IPS-11a (cell line): ENCODE results near the gene PKNOX2.

ENCODE experiments used
- H3K4me3 ChIP-seq: one replicate; pipeline ENCODE4 v1.5.1; 2013; ENCODE audit warnings: low read depth, low read length, control low read depth

PKNOX2 gene

DNA sequence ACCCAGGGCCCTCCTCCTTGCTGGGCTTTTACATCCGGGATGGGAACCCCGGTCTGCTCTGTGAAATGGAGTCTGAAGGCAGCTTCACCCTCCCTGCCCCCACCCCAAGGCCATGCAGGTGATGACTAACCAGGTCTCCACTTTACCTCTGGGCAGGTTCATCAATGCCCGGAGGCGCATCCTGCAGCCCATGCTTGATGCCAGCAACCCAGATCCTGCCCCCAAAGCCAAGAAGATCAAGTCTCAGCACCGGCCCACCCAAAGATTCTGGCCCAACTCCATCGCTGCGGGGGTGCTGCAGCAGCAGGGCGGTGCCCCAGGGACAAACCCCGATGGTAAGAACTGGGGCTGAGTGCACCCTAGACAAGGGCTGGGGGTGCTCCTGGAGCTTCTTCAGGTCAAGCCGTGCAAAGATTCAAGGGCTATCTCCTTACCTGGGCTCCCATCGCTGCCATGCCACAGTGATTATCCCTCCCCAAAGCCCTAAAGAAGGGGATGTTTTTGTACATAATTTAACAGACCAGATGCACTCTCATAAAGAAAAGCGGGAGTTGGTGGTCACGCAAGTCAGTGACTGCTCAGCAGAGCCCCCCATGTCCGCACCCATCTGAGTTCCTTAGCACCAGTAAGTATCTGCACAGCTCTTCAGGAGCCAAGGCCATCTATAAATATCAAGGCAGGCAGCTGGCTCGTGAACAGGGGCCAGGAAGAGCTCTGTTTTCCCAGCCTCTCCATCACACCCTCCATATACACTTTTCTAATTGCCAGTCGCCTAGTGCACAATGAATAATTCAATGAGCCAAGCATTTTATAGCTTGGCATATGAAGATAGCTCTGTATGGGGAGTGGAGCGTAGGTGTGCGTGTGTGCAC lies 265.5 kb downstream of the PKNOX2 start:
- no peak overlapping the region for H3K4me3 ChIP-seq

GRCh38 chr11:125431009-125431408 lies 266.5 kb downstream of the PKNOX2 start:
- H3K4me3 ChIP-seq, result no peak overlapping the region

- H3K4me3 ChIP-seq, result no peak overlapping the region
Observed at GRCh38 chr11:125431481-125431880, 266.9 kb downstream of the PKNOX2 start.

- H3K4me3 ChIP-seq, result no peak overlapping the region
Observed at GRCh38 chr11:125433454-125434121, 269.0 kb downstream of the PKNOX2 start.

- H3K4me3 ChIP-seq, result no peak overlapping the region
Observed at GRCh38 chr11:125435461-125436238, 271.1 kb downstream of the PKNOX2 start.

- no peak overlapping the region for H3K4me3 ChIP-seq
Observed at GRCh38 chr11:125441648-125442410, 277.3 kb downstream of the PKNOX2 start.

DNA sequence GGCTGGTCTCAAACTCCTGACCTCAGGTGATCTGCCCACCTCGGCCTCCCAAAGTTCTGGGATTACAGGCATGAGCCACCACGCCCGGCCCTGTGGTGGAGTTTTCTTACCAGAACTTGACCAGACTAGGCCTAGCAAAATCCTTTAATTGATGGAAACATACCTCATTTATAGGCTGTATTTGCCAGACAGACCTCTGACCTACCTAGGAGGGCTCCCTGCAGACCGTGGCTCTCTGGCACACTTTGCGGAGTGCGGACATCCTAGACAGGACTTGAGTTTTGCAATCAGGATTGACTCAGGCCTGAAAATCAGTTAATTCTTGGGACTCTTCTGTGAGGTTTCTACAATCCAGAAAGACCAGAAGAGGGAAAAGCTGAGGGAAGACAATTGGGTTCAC lies 278.4 kb downstream of the PKNOX2 start:
- H3K4me3 ChIP-seq, result no peak overlapping the region

- no peak overlapping the region for H3K4me3 ChIP-seq
Observed at GRCh38 chr11:125443767-125444311, 279.3 kb downstream of the PKNOX2 start.

DNA sequence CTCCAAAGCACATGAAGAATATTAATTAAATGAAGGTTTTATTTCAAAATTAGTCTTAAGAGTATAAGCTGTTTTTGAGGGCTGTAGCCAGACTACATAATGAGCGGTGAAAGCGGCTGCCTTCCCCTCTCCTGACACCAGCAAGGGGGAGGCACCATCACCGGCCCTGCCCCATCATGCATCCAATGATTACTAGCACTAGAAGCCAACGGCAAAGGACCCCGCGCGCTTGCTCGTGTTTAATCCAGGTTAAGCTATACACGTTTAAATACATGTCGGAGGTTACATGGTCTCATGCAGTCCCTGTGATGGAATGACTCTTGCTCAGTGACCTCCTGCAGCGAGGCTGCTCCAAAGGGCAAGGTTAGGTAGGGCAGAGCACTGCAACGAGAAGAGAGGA lies 281.2 kb downstream of the PKNOX2 start:
- no peak overlapping the region for H3K4me3 ChIP-seq

- H3K4me3 ChIP-seq, result no peak overlapping the region
Observed at GRCh38 chr11:125446279-125446678, 281.7 kb downstream of the PKNOX2 start.

- H3K4me3 ChIP-seq, result no peak overlapping the region
Observed at GRCh38 chr11:125447721-125448120, 283.2 kb downstream of the PKNOX2 start.

- H3K4me3 ChIP-seq, result no peak overlapping the region
Observed at GRCh38 chr11:125448136-125448535, 283.6 kb downstream of the PKNOX2 start.

DNA sequence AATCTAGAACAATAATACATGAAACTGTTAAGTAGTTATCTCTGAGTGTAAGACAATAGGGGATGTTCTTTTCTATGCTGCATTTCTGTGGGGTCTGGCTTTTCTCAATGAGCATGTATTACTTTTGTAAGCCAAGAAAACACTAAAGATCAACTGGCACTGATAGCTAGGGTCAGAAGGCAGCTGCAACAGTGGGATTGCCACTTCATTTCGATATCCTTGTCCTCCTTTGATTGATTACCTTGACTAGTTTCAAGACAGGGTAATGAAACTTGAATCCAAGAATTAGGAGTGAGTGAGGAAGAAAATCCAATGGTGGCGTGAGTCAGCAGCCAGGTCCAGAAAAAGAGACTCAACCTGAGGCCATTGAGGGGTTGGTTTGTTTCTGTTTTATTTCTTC lies 285.0 kb downstream of the PKNOX2 start:
- no peak overlapping the region for H3K4me3 ChIP-seq

DNA sequence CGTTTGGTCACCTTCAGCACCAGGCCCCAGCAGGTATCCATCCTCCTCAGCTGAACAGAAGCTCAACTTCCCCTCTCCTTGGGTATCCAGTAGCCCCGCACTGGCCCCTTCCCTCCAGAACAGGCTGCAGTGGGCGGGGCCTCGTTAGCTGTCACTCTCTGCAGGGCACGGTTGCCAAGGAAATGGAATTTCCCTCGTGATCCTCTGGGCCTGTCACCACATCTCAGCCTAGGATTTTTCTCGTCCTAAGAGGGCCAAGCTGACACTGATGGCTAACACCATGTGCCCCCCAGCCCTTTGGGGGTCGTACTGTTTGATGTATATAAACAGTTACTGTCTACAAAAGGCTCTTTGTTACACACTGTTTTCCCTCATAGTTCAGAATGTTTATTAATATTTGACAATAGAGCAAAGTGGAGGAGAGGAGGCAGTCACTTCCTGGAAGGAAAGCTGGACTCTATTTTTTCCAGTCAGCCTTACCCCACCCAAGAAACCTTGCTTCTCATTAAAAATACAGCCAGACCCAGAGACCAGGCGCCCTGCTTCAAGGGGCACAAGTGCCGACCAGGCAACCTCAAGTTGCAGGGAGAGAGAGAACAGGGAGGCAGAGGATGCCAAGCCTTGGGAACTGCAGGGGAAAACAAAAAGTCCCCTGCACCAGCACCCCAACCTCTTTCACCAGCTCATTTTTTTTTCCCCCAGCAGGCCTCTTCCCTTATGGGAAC lies 287.0 kb downstream of the PKNOX2 start:
- no peak overlapping the region for H3K4me3 ChIP-seq

GRCh38 chr11:125452125-125452470 lies 287.5 kb downstream of the PKNOX2 start:
- no peak overlapping the region for H3K4me3 ChIP-seq

- no peak overlapping the region for H3K4me3 ChIP-seq
Observed at GRCh38 chr11:125454047-125454446, 289.5 kb downstream of the PKNOX2 start.

DNA sequence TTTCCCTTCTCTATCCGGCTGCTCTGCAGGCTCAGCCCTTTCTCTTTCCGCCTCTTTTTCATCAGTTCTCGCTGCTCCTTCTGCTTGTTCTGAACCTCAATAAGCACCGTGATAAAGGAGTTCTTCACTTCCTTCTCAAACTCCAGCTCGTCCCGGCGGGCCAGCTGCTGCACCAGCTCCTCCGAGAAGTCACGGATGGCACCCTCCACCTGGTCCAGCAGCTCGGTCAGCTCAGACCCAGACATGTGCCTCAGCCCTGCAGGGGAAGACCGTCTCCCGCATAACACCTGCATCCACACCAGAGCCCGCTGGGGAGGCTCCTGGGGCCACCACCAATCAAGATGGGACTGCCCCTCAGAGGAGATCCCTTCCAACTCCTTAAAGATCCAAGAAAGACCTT lies 291.3 kb downstream of the PKNOX2 start:
- no peak overlapping the region for H3K4me3 ChIP-seq

DNA sequence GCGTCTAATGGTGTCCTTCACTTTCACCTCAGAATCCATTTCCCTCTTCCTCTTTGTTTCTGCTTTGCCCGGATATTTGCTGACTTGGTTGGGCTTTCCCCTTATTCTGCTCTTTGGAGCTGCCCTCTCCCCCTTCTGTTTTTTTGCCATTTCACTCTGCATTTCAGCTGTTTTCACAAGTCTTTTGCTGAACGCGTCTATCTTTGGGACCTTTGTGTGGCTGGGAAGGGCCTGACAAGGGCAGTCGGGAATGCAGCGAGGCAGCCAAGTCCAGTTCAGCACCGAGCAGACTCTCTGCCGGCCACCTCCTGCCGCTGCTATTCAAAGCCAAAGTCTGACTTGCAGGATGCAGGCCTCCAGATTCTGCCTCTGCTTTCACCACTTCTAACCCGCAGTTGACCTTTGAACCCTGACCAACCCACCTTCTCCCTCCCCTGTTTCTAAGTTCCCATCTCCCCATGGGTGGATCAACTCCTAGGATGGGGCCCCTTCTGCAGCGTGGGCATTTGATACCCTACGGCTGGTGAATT lies 293.3 kb downstream of the PKNOX2 start:
- H3K4me3 ChIP-seq, result no peak overlapping the region

DNA sequence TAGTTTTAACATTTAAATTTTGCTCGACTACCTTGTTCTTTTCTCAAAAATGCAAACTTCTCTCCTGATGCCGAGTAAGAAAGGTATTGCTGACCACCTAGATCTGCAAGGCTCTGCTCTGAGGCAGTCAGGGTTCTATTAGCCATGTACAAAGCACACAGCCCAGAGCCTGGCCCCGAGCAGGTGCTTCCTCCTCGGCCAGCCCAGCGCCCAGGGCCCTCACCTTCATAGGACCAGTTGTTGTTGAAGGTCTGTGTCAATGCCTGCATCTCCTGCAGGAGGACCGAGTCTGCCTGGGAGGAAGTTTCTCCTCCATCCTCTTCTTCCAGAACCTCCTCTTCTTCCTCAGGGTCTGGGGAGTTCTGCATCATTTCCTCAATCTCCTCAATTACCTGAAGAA lies 295.7 kb downstream of the PKNOX2 start:
- H3K4me3 ChIP-seq, result no peak overlapping the region
